Suprapubic skin (tissue), 4 donors: Measurements from ENCODE around the gene SAMD4B. TPM values are rescaled to one million over a fixed set of nuclear protein-coding genes. Genes with fewer than 3 reads are reported as not detected.
"Not testable (repeated sequence)": the region's sequence is repeated elsewhere in the genome, so short reads cannot be mapped to it uniquely, and the experiment has no call there.

ENCODE experiments used
- DNase-seq, 2 donors: peaks; one replicate each; pipeline ENCODE4 v3.0.0-alpha.2; 2019; ENCODE audit warnings: low spot score in 2 of 2
- H3K27ac ChIP-seq: fragments of 200-600 bp; sonication (generic); one replicate; pipeline ENCODE4 v1.5.1; 2019
- H3K27me3 ChIP-seq: fragments of 200-600 bp; sonication (generic); one replicate; pipeline ENCODE4 v1.5.1; 2019
- H3K36me3 ChIP-seq: fragments of 200-600 bp; sonication (generic); one replicate; pipeline ENCODE4 v1.5.1; 2019
- H3K4me1 ChIP-seq: fragments of 200-600 bp; sonication (generic); one replicate; pipeline ENCODE4 v1.5.1; 2019
- H3K4me3 ChIP-seq: fragments of 200-600 bp; sonication (generic); one replicate; pipeline ENCODE4 v1.5.1; 2019; ENCODE audit warnings: mild to moderate bottlenecking
- H3K9me3 ChIP-seq: fragments of 200-600 bp; sonication (generic); one replicate; pipeline ENCODE4 v1.5.1; 2019
- CTCF ChIP-seq, 2 donors: fragments of 200-600 bp in 1 of 2; fragments of 450-650 bp in 1 of 2; sonication (generic) in 1 of 2; IDR thresholded peaks; one replicate each; pipeline ENCODE4 v1.5.1; 2016 to 2019; ENCODE audit warnings: antibody characterized with exemption in 2 of 2, mild to moderate bottlenecking in 1 of 2, moderate library complexity in 1 of 2
- EP300 ChIP-seq: sonication (generic); formaldehyde crosslinking; IDR thresholded peaks from one replicate; pipeline ENCODE4 v1.6.1; 2017; ENCODE audit warnings: antibody characterized with exemption
- POLR2A ChIP-seq, 2 donors: fragments of 450-650 bp; IDR thresholded peaks; one replicate each; pipeline ENCODE4 v1.6.1; 2017; ENCODE audit warnings: antibody characterized with exemption in 2 of 2, mild to moderate bottlenecking in 2 of 2, moderate library complexity in 2 of 2
- POLR2AphosphoS5 ChIP-seq, 3 donors: sonication (generic); formaldehyde crosslinking; IDR thresholded peaks; one replicate each; pipeline ENCODE4 v1.6.1; 2017; ENCODE audit warnings: antibody characterized with exemption in 3 of 3
- WGBS: methylation state at CpG from one replicate; pipeline ENCODE4 v1.1.5; 2018; 5-methylcytosine and 5-hydroxymethylcytosine counted together
- total RNA-seq, 4 donors: library from RNA; depleted of rRNA; stranded (reverse); fragments of >200 nt; gene quantifications; one replicate each; pipeline ENCODE4 v1.1.0, GENCODE V29; 2016

SAMD4B gene
- total RNA-seq, 4 donors from 2014 or later = 104 to 166 (median 113) TPM

GRCh38 chr19:39307046-39307821 lies 35.0 kb upstream of the SAMD4B start:
- Histone ChIP-seq H3K4me3 (peak overlapping the region; percentile 31), H3K27ac (no peak overlapping the region), H3K36me3 (no peaks in the 10 kb centered on the region), H3K27me3 (peaks cover 41% of the 10 kb centered on the region), H3K9me3 (no peaks in the 10 kb centered on the region), H3K4me1 (peaks cover 12% of the 10 kb centered on the region)
- DNase-seq = peak; percentile 49 to 74
- TF ChIP-seq CTCF (IDR thresholded peaks at IDR 0.05) = no peak
- TF ChIP-seq POLR2AphosphoS5 (IDR thresholded peaks at IDR 0.05) = no peak
- TF ChIP-seq EP300 = no peak
- no peak for TF ChIP-seq POLR2A (IDR thresholded peaks at IDR 0.05)
- WGBS = 36% methylated on average over 9 of the region's 71 CpGs

DNA sequence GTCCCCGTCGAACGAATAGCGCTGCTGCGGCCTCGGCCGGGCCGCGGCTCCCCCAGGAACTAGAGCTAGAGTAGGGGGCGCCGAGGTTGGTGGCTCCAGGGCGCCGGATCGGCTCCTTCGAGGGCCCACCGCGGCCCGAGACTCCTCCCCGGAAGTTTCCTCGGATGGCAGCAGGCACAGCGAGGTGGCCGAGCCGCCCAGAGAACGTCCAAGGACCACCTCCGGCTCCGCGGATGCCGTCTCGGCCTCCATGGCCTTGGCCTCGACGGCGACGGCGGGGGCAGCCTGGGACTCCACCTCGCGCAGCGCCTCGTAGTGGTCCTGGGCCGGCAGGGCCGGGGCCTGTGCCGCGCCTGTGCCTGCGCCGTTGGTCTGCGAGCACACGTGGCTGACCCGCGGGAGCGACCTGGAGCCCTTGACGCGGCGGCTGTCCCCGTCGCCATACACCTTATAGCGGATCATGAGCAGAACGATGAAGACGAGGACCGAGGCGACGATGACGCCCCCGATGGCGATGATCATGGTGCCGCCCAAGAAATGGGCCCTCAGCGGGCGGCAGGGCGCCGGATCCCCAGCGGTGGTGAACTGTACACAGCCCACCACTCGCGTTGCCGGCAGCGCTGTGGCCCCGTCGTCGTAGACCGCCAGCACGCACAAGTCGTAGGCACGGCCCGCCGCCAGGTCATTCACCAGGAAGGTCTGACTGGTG lies 34.2 kb upstream of the SAMD4B start:
- peak overlapping the region; percentile 31 for H3K4me3 ChIP-seq
- peaks cover 41% of the 10 kb centered on the region for H3K27me3 ChIP-seq
- no peaks in the 10 kb centered on the region for H3K9me3 ChIP-seq
- no peak overlapping the region for H3K27ac ChIP-seq
- peaks cover 12% of the 10 kb centered on the region for H3K4me1 ChIP-seq
- no peak for TF ChIP-seq EP300
- no peak for TF ChIP-seq POLR2AphosphoS5 (IDR thresholded peaks at IDR 0.05)
- TF ChIP-seq POLR2A (IDR thresholded peaks at IDR 0.05) = no peak
- no peak for TF ChIP-seq CTCF (IDR thresholded peaks at IDR 0.05)
- no peaks in the 10 kb centered on the region for H3K36me3 ChIP-seq
- WGBS = 38% methylated on average over 14 of the region's 82 CpGs
- peak; percentile 40 to 63 for DNase-seq

DNA sequence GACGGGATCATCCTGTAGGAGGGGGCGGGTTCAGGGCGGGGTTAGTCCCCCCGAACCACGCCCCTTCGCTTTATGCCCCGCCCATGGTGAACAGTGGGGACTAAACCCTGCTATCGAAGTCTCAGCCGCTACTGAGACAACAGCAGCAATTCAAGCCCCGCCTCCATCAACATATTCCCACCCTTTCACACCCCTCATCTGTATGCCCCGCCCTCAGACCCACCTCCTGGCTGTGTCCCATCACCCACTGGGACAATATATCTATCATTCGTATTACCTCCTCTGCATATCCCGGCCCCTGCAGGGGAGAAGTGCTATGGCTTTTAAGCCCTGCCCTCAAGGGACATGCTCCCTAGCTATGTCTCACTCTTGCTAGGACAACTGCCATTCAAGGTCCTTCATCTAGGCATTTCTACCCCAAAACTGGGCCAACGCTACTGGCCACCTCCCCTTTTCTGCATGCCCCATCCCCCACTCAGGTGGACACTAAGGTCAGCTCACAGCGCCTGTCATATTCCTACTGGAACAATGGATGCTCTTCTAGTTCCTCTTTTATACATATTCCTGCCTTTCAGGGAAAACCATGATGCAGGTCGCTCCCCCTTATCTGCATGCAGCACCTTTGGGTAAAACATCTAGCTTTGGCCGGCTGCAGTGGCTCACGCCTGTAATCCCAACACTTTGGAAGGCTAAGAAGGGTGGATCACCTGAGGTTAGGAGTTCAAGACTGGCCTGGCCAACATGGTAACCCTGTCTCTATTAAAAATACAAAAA lies 33.5 kb upstream of the SAMD4B start:
- Histone ChIP-seq H3K4me1 (peaks cover 12% of the 10 kb centered on the region), H3K27me3 (peaks cover 41% of the 10 kb centered on the region), H3K4me3 (no peak overlapping the region), H3K9me3 (no peaks in the 10 kb centered on the region), H3K27ac (no peak overlapping the region), H3K36me3 (peaks cover 5% of the 10 kb centered on the region)
- DNase-seq = peak; percentile 52 to 73
- TF ChIP-seq POLR2AphosphoS5 (IDR thresholded peaks at IDR 0.05) (no peak), CTCF (IDR thresholded peaks at IDR 0.05) (no peak), EP300 (no peak), POLR2A (IDR thresholded peaks at IDR 0.05) (no peak)
- 66% methylated on average over 11 of the region's 18 CpGs for WGBS

DNA sequence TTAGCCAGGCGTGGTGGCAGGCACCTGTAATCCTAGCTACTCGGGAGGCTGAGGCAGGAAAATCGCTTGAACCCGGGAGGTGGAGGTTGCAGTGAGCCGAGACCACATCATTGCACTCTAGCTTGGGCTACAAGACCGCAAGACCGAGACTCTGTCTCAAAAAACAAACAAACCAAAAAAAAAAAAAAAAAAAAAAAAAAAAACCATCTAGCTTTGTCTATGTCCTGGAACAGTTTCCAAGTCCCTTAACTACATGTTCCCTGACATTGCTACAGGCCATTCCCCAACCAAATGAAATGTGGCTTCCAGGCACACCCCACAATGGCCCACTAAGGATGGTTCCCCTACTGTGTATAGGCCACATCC lies 32.9 kb upstream of the SAMD4B start:
- peaks cover 11% of the 10 kb centered on the region for H3K36me3 ChIP-seq
- WGBS = 91% methylated on average over 7 of the region's 7 CpGs
- DNase-seq, H3K27ac ChIP-seq, H3K9me3 ChIP-seq, H3K4me3 ChIP-seq: not testable (repeated sequence)
- H3K4me1 ChIP-seq = peaks cover 12% of the 10 kb centered on the region
- peaks cover 36% of the 10 kb centered on the region for H3K27me3 ChIP-seq

DNA sequence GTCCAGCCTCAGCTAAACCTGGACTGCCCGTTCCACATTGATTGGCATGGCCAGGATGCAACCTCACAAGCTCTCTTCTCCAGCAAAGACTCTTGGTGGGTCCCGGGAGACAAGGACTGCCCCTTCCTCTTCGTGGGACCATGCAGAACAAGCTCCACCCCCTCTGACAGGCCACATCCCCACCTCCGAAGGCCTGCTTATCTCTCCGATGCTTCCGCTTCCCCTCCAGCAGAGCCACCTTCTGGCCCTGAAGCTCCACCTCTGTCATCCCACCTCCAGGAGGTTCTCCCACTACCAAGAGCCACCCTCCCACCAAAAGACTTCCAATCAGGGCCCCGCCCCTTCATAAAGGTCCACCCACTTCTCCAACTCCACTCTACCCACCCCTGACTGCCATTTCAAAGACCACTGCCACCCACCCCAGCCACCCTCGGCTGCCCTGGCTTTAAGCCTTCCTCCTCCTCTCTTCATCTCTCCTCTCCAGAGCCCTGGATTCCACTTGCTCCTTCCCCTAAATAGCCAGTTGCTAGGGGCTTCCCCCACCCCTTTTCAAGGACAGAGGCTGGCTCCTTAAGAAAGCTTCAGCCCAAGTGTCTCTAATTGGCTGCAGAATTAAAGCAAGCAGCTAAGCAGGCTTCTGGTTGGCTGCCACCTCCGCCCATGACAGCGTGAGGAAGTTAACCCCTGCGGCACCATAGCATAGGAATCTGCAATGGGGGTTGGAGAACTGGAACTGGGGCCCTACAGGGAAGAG lies 31.5 kb upstream of the SAMD4B start:
- Histone ChIP-seq H3K27ac (no peak overlapping the region), H3K27me3 (peaks cover 22% of the 10 kb centered on the region), H3K9me3 (no peaks in the 10 kb centered on the region), H3K4me3 (no peak overlapping the region), H3K4me1 (peaks cover 12% of the 10 kb centered on the region), H3K36me3 (peaks cover 19% of the 10 kb centered on the region)
- 71% methylated on average over 11 of the region's 11 CpGs for WGBS
- TF ChIP-seq POLR2AphosphoS5 (IDR thresholded peaks at IDR 0.05) (no peak), POLR2A (IDR thresholded peaks at IDR 0.05) (no peak), CTCF (IDR thresholded peaks at IDR 0.05) (no peak), EP300 (no peak)
- DNase-seq = no peak
